ENCODE data around the gene PTPRR.

GRCh38 chr12:70830221-70831061, 90.1 kb downstream of the PTPRR start:
- TF ChIP-seq, protein P1, sequence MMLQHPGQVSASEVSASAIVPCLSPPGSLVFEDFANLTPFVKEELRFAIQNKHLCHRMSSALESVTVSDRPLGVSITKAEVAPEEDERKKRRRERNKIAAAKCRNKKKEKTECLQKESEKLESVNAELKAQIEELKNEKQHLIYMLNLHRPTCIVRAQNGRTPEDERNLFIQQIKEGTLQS (IDR thresholded peaks at IDR 0.05) = no peak
- no peak for TF ChIP-seq SP1 (IDR thresholded peaks at IDR 0.05)
- TF ChIP-seq, protein P2, sequence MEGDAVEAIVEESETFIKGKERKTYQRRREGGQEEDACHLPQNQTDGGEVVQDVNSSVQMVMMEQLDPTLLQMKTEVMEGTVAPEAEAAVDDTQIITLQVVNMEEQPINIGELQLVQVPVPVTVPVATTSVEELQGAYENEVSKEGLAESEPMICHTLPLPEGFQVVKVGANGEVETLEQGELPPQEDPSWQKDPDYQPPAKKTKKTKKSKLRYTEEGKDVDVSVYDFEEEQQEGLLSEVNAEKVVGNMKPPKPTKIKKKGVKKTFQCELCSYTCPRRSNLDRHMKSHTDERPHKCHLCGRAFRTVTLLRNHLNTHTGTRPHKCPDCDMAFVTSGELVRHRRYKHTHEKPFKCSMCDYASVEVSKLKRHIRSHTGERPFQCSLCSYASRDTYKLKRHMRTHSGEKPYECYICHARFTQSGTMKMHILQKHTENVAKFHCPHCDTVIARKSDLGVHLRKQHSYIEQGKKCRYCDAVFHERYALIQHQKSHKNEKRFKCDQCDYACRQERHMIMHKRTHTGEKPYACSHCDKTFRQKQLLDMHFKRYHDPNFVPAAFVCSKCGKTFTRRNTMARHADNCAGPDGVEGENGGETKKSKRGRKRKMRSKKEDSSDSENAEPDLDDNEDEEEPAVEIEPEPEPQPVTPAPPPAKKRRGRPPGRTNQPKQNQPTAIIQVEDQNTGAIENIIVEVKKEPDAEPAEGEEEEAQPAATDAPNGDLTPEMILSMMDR (IDR thresholded peaks at IDR 0.05; ENCODE audit: low read depth, low read length, missing input control) = no peak
- TF ChIP-seq FOXA1 (IDR thresholded peaks at IDR 0.05) = no peak
- TF ChIP-seq REST (IDR thresholded peaks at IDR 0.05) = no peak
- no peak for TF ChIP-seq GABPA (IDR thresholded peaks at IDR 0.05 in 1 of 2, conservative IDR thresholded peaks at IDR 0.05 in 1 of 2)
- no peak for TF ChIP-seq MAX (IDR thresholded peaks at IDR 0.05)

All from liver (tissue), 3 donors.